AG04450 (cell line): ENCODE results near the gene MMD. TPM values are rescaled to one million over a fixed set of nuclear protein-coding genes. Genes with fewer than 3 reads are reported as not detected.
"Not testable (repeated sequence)": the region's sequence is repeated elsewhere in the genome, so short reads cannot be mapped to it uniquely, and the experiment has no call there.

Experiments used
- CTCF ChIA-PET: fragments of 300-600, 350-600 bp; formaldehyde crosslinking; extraction: SDS; loops from one replicate; lab custom pipeline; 2022; ENCODE audit warnings: antibody characterized with exemption, inconsistent platforms; lab: Charles Lee
- POLR2A ChIA-PET: fragments of 350-600 bp; formaldehyde crosslinking; extraction: SDS; loops from one replicate; lab custom pipeline; 2021; ENCODE audit warnings: antibody characterized with exemption, inconsistent platforms; lab: Yijun Ruan, JAX
- DNase-seq: peaks from one replicate; pipeline ENCODE4 v3.0.0-alpha.2; 2011; ENCODE audit warnings: low read depth, low spot score
- H3K27ac ChIP-seq: one replicate; pipeline ENCODE4 v1.5.1; 2012; ENCODE audit warnings: low read depth, low read length, control low read depth
- H3K27me3 ChIP-seq: one replicate; pipeline ENCODE4 v1.6.0; 2012; ENCODE audit warnings: low read length; ENCODE audit not compliant: control insufficient read depth, insufficient read depth
- H3K4me3 ChIP-seq: 2 replicates; pipeline ENCODE4 v1.5.1; 2011; ENCODE audit warnings: mild to moderate bottlenecking, low read depth, low read length, control low read depth
- H3K9me3 ChIP-seq: 2 replicates; pipeline ENCODE4 v1.5.1; 2012; ENCODE audit warnings: low read length; ENCODE audit not compliant: control insufficient read depth, insufficient read depth
- polyA plus RNA-seq: library from polyadenylated mRNA; depleted of rRNA; stranded (reverse); fragments of >200 nt; gene quantifications from 2 replicates; pipeline ENCODE4 v1.2.3, GENCODE V29; 2011
- TF ChIP-seq, protein P1 (sequence below): IDR thresholded peaks from 2 replicates; pipeline ENCODE4 v1.5.1; 2011; ENCODE audit warnings: low read depth, low read length, control low read depth, inconsistent platforms

Gene MMD
- polyA plus RNA-seq, 1 experiment = 41.6 TPM

DNA sequence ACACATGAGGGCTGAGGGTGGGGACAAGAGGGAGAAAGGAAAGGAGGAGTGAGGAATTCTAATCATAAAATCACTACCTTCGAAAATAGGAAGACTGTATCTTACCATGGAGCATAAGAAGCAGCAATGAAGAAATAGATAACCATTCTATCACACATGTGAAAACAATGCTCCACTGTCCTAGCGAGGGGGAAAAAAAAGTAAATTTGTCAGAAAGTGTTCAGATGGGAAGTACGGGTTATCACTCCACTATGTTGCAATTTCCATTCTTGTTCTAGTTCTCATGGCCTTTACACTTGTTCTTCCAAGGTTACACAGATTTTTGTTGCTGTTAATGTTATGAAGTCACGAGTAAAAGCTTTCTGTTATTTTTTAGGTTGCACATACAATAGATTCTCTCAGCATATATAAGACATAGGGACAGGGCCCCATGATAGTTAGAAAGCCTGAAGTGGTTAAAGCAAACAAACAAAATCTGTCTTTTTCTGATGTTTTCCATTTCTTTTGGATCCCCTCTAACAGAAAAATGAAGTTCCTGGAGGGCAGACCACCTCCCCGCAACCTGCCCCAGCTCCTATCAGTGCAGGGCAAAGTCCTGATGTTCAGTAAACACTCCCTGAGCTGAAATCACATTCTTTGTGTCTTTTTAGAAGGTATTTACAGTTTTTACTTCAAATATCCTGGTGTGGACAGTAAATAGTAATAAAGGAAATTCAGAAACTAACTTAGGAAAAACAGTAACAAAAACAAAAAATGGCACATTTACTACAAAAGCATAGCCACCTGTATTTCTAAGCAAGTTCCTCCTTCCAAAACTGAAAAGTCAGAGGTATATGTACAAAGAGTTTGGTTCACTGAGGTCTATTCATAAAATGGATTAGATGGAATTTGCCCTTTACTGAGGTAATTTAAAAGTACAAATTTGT is 13.7 kb downstream of the MMD start:
- H3K27me3 ChIP-seq = no peaks in the 10 kb centered on the region
- no peak overlapping the region for H3K27ac ChIP-seq
- ChIA-PET POLR2A (no interaction called here), CTCF (interaction anchor here (1.0 to 2.8 kb wide), 3 partner anchors 106 to 119 kb away, joined by 3 to 14 read pairs (median 10); no protein-coding TSS in a partner anchor)
- no peaks in the 10 kb centered on the region for H3K9me3 ChIP-seq
- H3K4me3 ChIP-seq = no peak overlapping the region
- DNase-seq = no peak
- TF ChIP-seq, protein P1, sequence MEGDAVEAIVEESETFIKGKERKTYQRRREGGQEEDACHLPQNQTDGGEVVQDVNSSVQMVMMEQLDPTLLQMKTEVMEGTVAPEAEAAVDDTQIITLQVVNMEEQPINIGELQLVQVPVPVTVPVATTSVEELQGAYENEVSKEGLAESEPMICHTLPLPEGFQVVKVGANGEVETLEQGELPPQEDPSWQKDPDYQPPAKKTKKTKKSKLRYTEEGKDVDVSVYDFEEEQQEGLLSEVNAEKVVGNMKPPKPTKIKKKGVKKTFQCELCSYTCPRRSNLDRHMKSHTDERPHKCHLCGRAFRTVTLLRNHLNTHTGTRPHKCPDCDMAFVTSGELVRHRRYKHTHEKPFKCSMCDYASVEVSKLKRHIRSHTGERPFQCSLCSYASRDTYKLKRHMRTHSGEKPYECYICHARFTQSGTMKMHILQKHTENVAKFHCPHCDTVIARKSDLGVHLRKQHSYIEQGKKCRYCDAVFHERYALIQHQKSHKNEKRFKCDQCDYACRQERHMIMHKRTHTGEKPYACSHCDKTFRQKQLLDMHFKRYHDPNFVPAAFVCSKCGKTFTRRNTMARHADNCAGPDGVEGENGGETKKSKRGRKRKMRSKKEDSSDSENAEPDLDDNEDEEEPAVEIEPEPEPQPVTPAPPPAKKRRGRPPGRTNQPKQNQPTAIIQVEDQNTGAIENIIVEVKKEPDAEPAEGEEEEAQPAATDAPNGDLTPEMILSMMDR = no peak

DNA sequence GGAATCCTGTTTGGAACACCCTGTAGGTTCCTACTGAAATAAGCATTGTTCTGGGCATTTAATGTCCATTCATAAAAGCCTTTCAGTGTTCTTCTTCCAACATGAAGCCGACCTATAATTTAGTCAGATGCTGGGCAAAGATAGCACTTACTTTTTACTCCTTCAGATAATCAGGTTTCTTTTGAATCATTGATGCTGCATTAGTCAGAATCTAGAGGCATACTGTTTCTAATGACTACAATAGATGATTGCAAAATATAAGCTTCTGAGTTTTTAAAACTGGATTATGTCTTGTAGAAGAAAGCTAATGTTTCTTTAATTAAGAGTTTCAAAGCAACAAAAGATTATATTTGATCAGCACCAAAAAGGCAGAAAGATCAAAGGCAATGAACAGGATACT is 16.0 kb downstream of the MMD start:
- ChIA-PET POLR2A (no interaction called here), CTCF (interaction anchor here (0.8 to 2.8 kb wide), 3 partner anchors 49 to 120 kb away, joined by 3 to 14 read pairs (median 3); no protein-coding TSS in a partner anchor)
- Histone ChIP-seq H3K4me3 (no peak overlapping the region), H3K27me3 (no peaks in the 10 kb centered on the region), H3K9me3 (no peaks in the 10 kb centered on the region), H3K27ac (no peak overlapping the region)
- DNase-seq = no peak
- TF ChIP-seq, protein P1 = no peak

DNA sequence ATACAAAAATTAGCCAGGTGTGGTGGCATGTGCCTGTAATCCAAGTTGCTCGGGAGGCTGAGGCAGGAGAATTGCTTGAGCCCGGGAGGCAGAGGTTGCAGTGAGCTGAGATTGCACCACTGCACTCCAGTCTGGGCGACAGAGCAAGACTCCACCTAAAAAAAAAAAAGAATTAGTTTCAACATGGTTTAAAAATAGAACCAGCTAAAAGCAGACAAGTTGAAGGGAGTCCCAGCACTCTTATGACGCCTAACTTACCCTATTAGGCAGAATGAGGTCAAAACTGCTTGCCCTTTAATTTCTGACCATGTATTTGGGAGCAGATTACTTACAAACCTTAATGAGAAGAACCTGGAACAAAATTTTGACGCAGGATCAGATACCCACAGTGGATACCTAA is 17.4 kb downstream of the MMD start:
- H3K27ac ChIP-seq, H3K4me3 ChIP-seq, H3K27me3 ChIP-seq, DNase-seq, POLR2A ChIA-PET, CTCF ChIA-PET, H3K9me3 ChIP-seq: not testable (repeated sequence)

DNA sequence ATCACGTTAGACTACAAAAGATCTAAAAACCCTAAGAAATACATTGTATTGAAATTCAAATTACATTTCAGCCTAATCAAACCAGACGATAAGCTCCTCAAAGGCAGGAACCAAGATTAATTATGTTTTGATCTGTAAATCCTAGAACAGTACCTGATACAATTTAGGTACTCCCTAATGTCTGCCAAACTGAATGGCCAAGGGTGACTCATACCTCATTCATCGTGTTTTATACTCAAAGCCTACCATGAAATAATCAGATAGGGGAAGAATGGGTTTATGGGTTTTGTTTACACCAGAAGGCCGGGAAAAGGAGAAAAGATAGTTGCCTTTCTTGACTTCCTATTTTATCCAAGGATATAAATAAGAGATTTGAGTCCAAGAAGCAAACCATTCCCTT is 19.3 kb downstream of the MMD start:
- no peak for DNase-seq
- TF ChIP-seq, protein P1 = no peak
- CTCF ChIA-PET = interaction anchor here (0.7 kb wide), 1 partner anchor 1529 kb away, joined by 3 read pairs; no protein-coding TSS in a partner anchor
- Histone ChIP-seq H3K9me3 (no peaks in the 10 kb centered on the region), H3K27ac (no peak overlapping the region), H3K4me3 (no peak overlapping the region), H3K27me3 (no peaks in the 10 kb centered on the region)
- POLR2A ChIA-PET = no interaction called here

DNA sequence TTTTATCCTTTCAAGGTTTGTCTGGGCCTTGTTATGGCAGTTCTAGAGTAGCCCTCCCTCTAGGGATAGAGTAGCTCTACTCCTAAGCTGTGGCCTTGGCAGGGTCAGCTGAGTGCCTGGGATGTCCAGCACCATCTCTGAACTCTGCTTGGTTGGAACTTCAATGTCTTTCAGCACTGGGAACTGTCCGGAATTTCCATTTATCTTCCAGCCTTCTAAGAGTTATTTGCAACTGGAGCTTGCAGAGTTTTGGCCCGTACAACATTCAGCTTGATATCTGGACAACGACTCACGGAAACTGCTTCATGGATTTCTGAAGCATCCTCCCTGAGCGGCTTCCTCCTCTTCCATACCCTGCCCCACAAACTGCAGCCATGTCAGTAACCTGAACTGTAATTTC is 22.9 kb downstream of the MMD start:
- ChIA-PET POLR2A (no interaction called here), CTCF (interaction anchor here (1.4 to 2.0 kb wide), 3 partner anchors 42 to 116 kb away, joined by 3 to 8 read pairs (median 6); no protein-coding TSS in a partner anchor)
- Histone ChIP-seq H3K27ac (no peak overlapping the region), H3K4me3 (no peak overlapping the region), H3K27me3 (no peaks in the 10 kb centered on the region), H3K9me3 (no peaks in the 10 kb centered on the region)
- DNase-seq = no peak
- TF ChIP-seq, protein P1 = no peak
